ENCODE results near the gene PIGO.

PIGO gene

DNA sequence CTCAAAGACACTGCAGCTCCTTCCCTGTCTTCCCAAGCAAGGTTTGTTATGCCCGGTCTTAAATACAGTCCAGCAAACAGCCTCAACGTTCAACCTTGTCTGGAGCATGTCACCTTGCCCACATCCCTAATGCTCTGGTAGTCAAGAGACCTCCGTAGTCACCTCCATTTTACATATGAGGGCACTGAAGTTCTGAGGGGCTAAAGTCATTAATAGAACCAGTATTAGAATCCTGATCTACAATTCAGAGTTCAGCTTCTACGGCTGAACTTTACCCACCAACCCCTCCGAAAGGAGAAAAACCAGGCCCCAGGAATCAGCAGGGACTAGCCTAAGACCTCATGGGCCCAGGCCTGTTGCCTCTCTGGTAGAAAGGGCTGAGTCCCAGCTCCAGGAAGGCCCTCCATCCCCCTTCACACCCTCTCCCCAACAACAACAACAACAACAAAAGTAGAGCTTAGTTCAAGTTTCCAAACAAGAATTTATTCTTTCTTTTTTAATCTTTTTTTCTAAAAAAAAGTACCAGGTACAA is 7.3 kb upstream of the PIGO start:
- Histone ChIP-seq H3K4me1 (peaks cover 25 to 52% (median 33%) of the 10 kb centered on the region in 10 experiments), H3K27me3 (no peaks in the 10 kb centered on the region), H3K9ac (peak overlapping the region; percentile 84 to 95 (median 93)), H3K4me2 (peak overlapping the region; percentile 96 to 100 (median 97)), H3K4me3 (peak overlapping the region; percentile 71 to 92 (median 79)), H3K36me3 (peaks cover 70 to 79% (median 75%) of the 10 kb centered on the region in 11 experiments), H3K9me3 (replicated peaks in 1 of 11) (no peaks in the 10 kb centered on the region), H3K27ac (peak overlapping the region; percentile 85 to 92 (median 91); a peak in 21 of 22 replicates), H4K20me1 (peaks cover 0 to 55% (median under 1%) of the 10 kb centered on the region in 11 experiments; a peak in 10 of 22 replicates)
- no peak for TF ChIP-seq Cebpa-rat (IDR thresholded peaks at IDR 0.05)

DNA sequence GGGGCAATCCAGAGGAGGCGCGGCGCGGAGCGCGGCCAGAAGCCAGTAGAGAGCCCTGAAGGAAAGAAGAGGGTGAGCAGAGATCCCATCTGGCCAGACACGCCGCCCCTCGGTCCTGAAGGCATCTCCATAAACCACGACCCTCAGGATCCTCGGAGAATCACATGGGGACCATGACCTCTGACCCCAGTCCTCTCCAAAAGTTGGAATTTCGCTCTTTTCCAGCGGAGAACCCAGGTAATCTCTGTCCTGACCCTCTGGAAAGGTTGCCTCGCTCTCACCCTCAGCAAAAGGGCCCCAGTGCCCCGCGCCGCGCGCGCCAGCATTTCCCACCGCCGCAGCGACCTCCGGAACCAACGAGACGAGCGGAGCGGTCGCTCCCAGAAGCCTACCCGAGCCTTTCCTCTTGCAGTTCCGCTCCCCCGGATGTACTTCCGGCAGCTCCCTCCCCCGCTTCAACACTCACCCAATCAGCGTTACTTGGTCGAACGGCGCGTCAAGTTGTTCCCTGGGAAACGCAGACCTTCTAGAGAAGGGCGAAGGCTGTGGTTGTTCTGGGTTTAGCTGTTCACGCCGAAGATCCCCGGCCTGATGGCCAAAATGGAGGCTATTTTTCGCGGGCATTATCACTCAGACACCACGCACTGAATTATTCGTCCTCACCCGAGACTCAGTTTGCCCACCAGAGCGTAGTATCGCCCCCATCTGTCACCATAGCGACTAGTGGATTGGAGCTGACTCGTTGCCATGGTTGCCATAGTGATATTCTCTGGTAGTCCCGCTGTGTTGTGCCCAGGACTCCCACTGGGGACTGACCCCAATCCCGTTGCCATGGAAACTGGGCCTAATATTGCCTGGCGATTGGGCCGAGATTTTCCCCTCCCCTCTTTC is 6.6 kb upstream of the PIGO start, which contains the start of gene STOML2:
Gene STOML2 (minus strand): TSS at position 363 of the 891 bp plus-strand sequence. CDS start 37 bp downstream, at position 326.
- TF ChIP-seq Cebpa-rat (IDR thresholded peaks at IDR 0.05), result no peak
- peaks cover 63 to 72% (median 68%) of the 10 kb centered on the region in 11 experiments for H3K36me3 ChIP-seq
- peak within 1 kb of the TSS; percentile 96 to 100 (median 97) for H3K4me2 ChIP-seq
- H3K4me3 ChIP-seq, result peak within 1 kb of the TSS; percentile 71 to 92 (median 79)
- peaks cover 0 to 48% (median 0%) of the 10 kb centered on the region in 11 experiments; a peak in 8 of 22 replicates for H4K20me1 ChIP-seq
- H3K27ac ChIP-seq, result peak within 1 kb of the TSS; percentile 85 to 92 (median 91)
- peaks cover 25 to 51% (median 32%) of the 10 kb centered on the region in 10 experiments for H3K4me1 ChIP-seq
- H3K9ac ChIP-seq, result peak within 1 kb of the TSS; percentile 84 to 95 (median 93)
- H3K9me3 ChIP-seq (replicated peaks in 1 of 11), result no peaks in the 10 kb centered on the region
- no peaks in the 10 kb centered on the region for H3K27me3 ChIP-seq

DNA sequence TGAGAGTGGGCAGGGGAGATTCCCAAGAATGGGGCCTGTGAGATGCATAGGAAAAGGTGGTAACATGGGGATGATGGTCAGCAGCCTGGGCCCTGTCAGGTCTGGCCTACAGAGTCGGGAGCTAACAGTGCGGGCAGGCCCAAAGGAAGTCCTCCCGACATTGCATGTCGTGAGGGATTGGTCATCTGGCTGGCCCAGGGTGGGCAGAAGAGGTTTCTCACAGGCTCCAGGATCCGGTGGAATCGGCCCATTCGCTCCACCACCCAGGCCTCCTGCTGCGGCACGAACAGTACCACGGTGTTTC is 6.0 kb upstream of the PIGO start:
- peak overlapping the region; percentile 96 to 100 (median 97) for H3K4me2 ChIP-seq
- no peak for TF ChIP-seq Cebpa-rat (IDR thresholded peaks at IDR 0.05)
- H3K4me3 ChIP-seq, result peak overlapping the region; percentile 71 to 92 (median 79)
- no peaks in the 10 kb centered on the region for H3K9me3 ChIP-seq (replicated peaks in 1 of 11)
- peaks cover 25 to 51% (median 32%) of the 10 kb centered on the region in 10 experiments for H3K4me1 ChIP-seq
- H3K9ac ChIP-seq, result peak overlapping the region; percentile 84 to 95 (median 93)
- peaks cover 57 to 66% (median 62%) of the 10 kb centered on the region in 11 experiments for H3K36me3 ChIP-seq
- no peaks in the 10 kb centered on the region for H3K27me3 ChIP-seq
- peak overlapping the region; percentile 85 to 92 (median 91) for H3K27ac ChIP-seq
- H4K20me1 ChIP-seq, result peaks cover 0 to 42% (median 0%) of the 10 kb centered on the region in 11 experiments; a peak in 7 of 22 replicates

DNA sequence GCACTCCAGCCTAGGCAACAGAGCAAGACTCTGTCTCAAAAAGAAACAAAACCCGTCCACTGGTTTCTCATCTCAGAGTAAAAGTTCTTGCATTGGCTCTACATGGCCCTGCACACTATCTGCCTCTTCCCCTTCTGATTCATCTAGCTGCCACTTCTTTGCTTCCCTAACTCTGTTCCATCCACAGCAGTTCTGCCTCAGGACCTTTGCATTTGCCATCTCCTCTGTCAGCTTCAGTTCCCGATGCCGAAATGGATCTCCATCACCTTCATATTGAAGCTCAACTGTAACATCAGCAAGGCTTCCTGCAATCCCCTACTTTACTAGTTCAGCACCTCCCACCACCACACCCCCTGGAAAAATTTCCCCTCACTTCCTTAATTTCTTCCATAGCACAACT is 1.2 kb upstream of the PIGO start:
- Histone ChIP-seq H3K27ac (no peak overlapping the region), H3K9ac (no peak overlapping the region), H3K27me3 (no peaks in the 10 kb centered on the region), H3K36me3 (peaks cover 34 to 56% (median 46%) of the 10 kb centered on the region in 11 experiments), H4K20me1 (no peaks in the 10 kb centered on the region; a peak in 1 of 22 replicates), H3K4me1 (peaks cover 28 to 51% (median 45%) of the 10 kb centered on the region in 10 experiments), H3K4me2 (no peak overlapping the region), H3K4me3 (no peak overlapping the region), H3K9me3 (replicated peaks in 1 of 11) (no peaks in the 10 kb centered on the region)
- TF ChIP-seq Cebpa-rat (IDR thresholded peaks at IDR 0.05), result no peak

DNA sequence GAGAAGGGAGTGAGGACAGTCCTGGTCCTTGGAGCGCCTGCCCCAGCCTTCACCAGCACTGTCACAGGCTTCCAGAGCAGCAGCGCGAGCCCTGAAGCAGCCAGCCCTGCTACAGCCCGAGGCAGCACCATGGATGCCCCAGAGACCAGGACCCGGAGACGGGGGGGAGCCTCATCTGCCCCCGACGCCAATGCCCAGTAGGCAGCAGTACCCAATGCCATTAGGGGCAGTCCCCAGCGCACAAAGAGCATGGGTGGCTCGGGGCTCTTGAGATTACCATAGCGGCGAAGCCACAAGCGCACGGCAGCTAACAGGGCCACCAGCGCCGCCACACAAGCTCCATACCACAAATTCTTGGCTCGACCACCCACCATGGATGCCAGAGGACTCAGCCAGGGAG is 4.9 kb downstream of the PIGO start:
- Histone ChIP-seq H3K27me3 (no peaks in the 10 kb centered on the region), H3K9me3 (replicated peaks in 1 of 11) (no peaks in the 10 kb centered on the region), H3K4me3 (no peak overlapping the region), H3K36me3 (peaks cover 61 to 85% (median 73%) of the 10 kb centered on the region in 11 experiments), H4K20me1 (no peaks in the 10 kb centered on the region), H3K9ac (no peak overlapping the region; a peak in 1 of 22 replicates), H3K4me2 (no peak overlapping the region), H3K27ac (no peak overlapping the region), H3K4me1 (peaks cover 13 to 49% (median 22%) of the 10 kb centered on the region in 10 experiments)
- TF ChIP-seq Cebpa-rat (IDR thresholded peaks at IDR 0.05), result no peak

DNA sequence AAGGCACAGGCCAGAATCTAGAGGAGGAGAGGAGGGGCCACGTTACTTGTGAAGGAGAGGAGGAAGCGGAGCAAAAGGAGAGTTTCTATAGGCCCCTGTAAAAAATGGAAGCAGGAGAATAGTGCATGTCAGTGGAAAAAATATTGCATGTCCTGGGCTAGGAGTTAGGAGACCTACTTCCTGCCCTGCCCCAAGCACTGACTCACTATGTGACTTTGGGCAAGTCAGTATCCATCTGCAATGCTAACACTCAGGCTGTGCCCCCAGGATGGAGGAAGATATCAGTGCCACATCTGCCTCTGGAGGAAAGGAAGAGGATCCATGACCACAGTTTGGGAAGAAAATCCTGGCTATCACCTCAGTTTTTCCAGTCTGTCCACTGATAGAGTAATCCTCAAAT is 7.0 kb downstream of the PIGO start:
- Histone ChIP-seq H4K20me1 (no peaks in the 10 kb centered on the region), H3K4me1 (peaks cover 0 to 43% (median 12%) of the 10 kb centered on the region in 10 experiments; a peak in 13 of 20 replicates), H3K4me2 (peak overlapping the region in 3 of 11 experiments; percentile 25 to 39 (median 37); a peak in 5 of 22 replicates), H3K4me3 (no peak overlapping the region), H3K36me3 (peaks cover 61 to 89% (median 77%) of the 10 kb centered on the region in 11 experiments), H3K9ac (no peak overlapping the region), H3K27ac (peak overlapping the region in 2 of 11 experiments; percentile 4 to 23; a peak in 1 of 22 replicates), H3K9me3 (replicated peaks in 1 of 11) (0 out of 22 replicates have a peak, but pooled peaks cover 0 to 5% (median 0%) of the 10 kb centered on the region in 11 experiments), H3K27me3 (no peaks in the 10 kb centered on the region)
- TF ChIP-seq Cebpa-rat (IDR thresholded peaks at IDR 0.05), result no peak

DNA sequence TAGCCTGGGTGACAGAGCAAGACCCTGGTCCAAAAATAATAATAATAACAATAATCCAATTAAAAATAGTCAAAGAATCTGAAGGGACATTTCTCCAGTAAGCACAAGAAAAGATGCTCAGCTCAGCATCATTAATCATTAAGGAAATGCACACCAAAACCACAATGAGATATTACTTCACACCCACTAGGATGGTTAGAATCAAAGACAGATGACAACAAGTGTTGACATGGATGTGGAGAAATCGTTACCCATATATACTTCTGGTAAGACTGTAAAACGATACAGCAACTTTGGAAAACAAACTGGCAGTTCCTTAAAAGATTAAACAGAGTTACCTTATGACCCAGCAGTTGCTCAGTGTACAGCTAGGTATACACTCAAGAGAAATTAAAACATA is 11.3 kb downstream of the PIGO start:
- Histone ChIP-seq H3K27me3 (no peaks in the 10 kb centered on the region), H3K9ac (no peak overlapping the region), H3K4me2 (peak overlapping the region in 2 of 11 experiments; percentile 30 to 48; a peak in 5 of 22 replicates), H3K4me3 (no peak overlapping the region), H3K4me1 (peaks cover 5 to 33% (median 12%) of the 10 kb centered on the region in 10 experiments; a peak in 14 of 20 replicates), H3K27ac (no peak overlapping the region), H4K20me1 (no peaks in the 10 kb centered on the region), H3K36me3 (peaks cover 25 to 45% (median 35%) of the 10 kb centered on the region in 11 experiments), H3K9me3 (replicated peaks in 1 of 11) (0 out of 22 replicates have a peak, but pooled peaks cover 0 to 5% (median 0%) of the 10 kb centered on the region in 11 experiments)
- TF ChIP-seq Cebpa-rat (IDR thresholded peaks at IDR 0.05), result no peak

DNA sequence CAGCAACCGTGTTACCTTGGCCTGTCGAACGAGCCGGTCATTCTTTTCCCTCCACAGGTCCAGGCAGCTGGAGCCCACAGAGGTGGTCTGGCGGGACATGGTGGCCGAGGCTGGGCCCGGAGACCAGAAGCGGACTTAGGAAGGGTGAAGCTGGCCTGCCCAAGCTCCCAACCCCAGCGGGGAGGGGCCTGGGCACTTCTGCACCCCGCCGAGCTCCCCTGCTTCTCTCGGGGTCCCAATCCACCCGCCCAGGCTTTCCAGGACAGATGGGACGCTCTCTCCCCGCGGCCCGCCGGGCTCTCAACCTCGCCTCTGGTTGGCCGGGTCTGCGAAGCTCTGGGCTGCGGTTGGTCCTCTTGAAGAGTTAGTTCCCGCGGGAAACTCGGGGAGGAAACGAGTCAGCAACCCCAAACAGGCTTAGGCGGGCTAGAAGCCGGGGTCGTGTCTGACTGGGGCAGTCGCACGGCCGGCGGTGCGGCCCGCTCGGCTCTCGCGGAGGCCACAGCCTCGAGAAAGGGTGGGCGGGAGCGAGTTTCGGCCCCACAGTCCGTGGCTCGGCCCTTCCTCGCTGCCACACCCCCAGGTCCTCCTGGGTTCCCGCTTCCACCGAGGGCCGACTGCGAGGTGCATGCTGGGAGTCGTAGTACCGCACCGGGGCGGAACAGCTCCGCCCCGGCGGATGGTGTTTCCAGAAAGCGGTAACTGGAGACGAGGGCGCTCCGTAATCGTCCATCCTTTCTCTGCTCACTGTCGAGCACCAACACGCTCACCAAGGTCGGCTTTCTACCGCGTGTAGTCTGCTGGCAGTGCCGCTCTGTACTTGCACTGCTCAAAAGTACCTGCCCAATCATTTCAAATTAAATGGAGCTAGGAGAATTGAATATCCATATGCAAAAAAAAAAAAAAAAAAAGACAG is 16.7 kb downstream of the PIGO start, which contains the start of gene FANCG:
Gene FANCG (minus strand): TSS at position 517 of the 916 bp plus-strand sequence. CDS start 418 bp downstream, at position 99.
- Histone ChIP-seq H3K4me1 (peaks cover 23 to 39% (median 30%) of the 10 kb centered on the region in 10 experiments), H3K27ac (peak within 1 kb of the TSS; percentile 4 to 93 (median 86); a peak in 21 of 22 replicates), H3K9ac (peak within 1 kb of the TSS; percentile 77 to 94 (median 89)), H3K36me3 (peaks cover 14 to 36% (median 28%) of the 10 kb centered on the region in 11 experiments; a peak in 21 of 22 replicates), H4K20me1 (peaks cover 0 to 19% (median 0%) of the 10 kb centered on the region in 11 experiments; a peak in 5 of 22 replicates), H3K9me3 (replicated peaks in 1 of 11) (no peaks in the 10 kb centered on the region), H3K4me3 (peak within 1 kb of the TSS; percentile 72 to 88 (median 80)), H3K4me2 (peak within 1 kb of the TSS; percentile 85 to 100 (median 98)), H3K27me3 (no peaks in the 10 kb centered on the region)
- no peak for TF ChIP-seq Cebpa-rat (IDR thresholded peaks at IDR 0.05)
